Smooth muscle cell (in vitro differentiated cells): ENCODE measurements around the gene MYO1D. TPM values are rescaled to one million over a fixed set of nuclear protein-coding genes. Genes with fewer than 3 reads are reported as not detected.

ENCODE experiments used
- DNase-seq: peaks from one replicate; lab custom pipeline; 2025; ENCODE audit not compliant: unreplicated experiment; lab: John Stamatoyannopoulos, UW
- H2AFZ ChIP-seq: fragments of 200-600 bp; sonication (generic); 2 replicates; pipeline ENCODE4 v1.6.0; 2016; ENCODE audit warnings: antibody characterized with exemption, low read depth, mild to moderate bottlenecking
- H3F3A ChIP-seq: fragments of 200-600 bp; sonication (generic); 2 replicates; pipeline ENCODE4 v1.6.0; 2017; ENCODE audit warnings: antibody characterized with exemption, low read depth
- H3K27ac ChIP-seq: fragments of 200-600 bp; sonication (generic); 2 replicates; pipeline ENCODE4 v1.5.1; 2016; ENCODE audit warnings: low read depth, mild to moderate bottlenecking
- H3K27me3 ChIP-seq: fragments of 200-600 bp; sonication (generic); 2 replicates; pipeline ENCODE4 v1.6.1; 2016; ENCODE audit warnings: low read depth, mild to moderate bottlenecking
- H3K36me3 ChIP-seq: fragments of 200-600 bp; sonication (generic); 2 replicates; pipeline ENCODE4 v1.5.1; 2016; ENCODE audit warnings: low read depth
- H3K4me1 ChIP-seq: fragments of 200-600 bp; sonication (generic); 2 replicates; pipeline ENCODE4 v1.5.1; 2016; ENCODE audit warnings: low read depth
- H3K4me2 ChIP-seq: fragments of 200-600 bp; sonication (generic); 2 replicates; pipeline ENCODE4 v1.6.0; 2016; ENCODE audit warnings: mild to moderate bottlenecking
- H3K4me3 ChIP-seq: fragments of 200-600 bp; sonication (generic); 2 replicates; pipeline ENCODE4 v1.5.1; 2016; ENCODE audit warnings: mild to moderate bottlenecking
- H3K79me2 ChIP-seq: fragments of 200-600 bp; sonication (generic); 2 replicates; pipeline ENCODE4 v1.6.0; 2016; ENCODE audit warnings: low read depth, mild to moderate bottlenecking
- H3K9ac ChIP-seq: fragments of 200-600 bp; sonication (generic); 2 replicates; pipeline ENCODE4 v1.6.0; 2016; ENCODE audit warnings: low read depth
- H3K9me3 ChIP-seq: fragments of 200-600 bp; sonication (generic); replicated peaks from 2 replicates; pipeline ENCODE4 v1.5.1; 2016; ENCODE audit warnings: low read depth
- H4K20me1 ChIP-seq: fragments of 200-600 bp; sonication (generic); 2 replicates; pipeline ENCODE4 v1.6.0; 2016; ENCODE audit warnings: low read depth
- WGBS: methylation state at CpG from one replicate; pipeline ENCODE4 v1.1.7; 2016; ENCODE audit warnings: low lambda C conversion rate; 5-methylcytosine and 5-hydroxymethylcytosine counted together
- polyA plus RNA-seq: library from polyadenylated mRNA; unstranded; fragments of >200 nt; fragmentation: Nextera tagmentation; extraction: Ambion mirVana; gene quantifications from 2 replicates; pipeline ENCODE4 v1.2.1, GENCODE V29; 2016
- total RNA-seq: library from RNA; depleted of rRNA; stranded (reverse); fragments of >200 nt; gene quantifications from 2 replicates; pipeline ENCODE4 v1.2.3, GENCODE V29; 2014
- TF ChIP-seq, protein P1 (sequence below): fragments of 200-600 bp; sonication (generic); IDR thresholded peaks from 2 replicates; pipeline ENCODE4 v1.5.1; 2017; ENCODE audit warnings: borderline replicate concordance, mild to moderate bottlenecking, antibody characterized with exemption; ENCODE audit not compliant: insufficient read depth, poor library complexity, severe bottlenecking

Gene MYO1D
- total and polyA plus RNA-seq, 2 experiments from 2014 or later: 13.9 to 35.7 TPM

DNA sequence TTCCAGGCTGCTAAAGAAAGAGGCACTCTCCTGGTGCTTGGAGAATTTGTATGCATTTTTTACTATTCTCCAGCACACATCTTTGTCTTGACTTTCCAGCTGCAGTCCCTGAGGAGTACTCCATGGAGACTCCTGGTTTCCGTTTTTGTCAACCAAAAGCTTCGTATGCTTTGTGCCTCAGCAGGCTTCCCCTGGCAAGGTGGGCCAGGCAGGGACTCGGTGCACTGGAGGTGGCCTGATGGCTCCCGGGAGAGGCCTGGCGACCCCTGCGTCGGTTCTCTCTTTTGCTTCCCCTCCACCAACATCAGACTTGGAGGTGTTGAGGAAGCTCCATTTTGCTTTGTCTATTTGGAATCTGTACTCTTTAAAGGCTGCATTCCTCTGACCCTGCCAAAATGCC, 366.5 kb downstream of the MYO1D start:
- Histone ChIP-seq H3K4me2 (no peak overlapping the region), H2AFZ (no peak overlapping the region), H3F3A (no peaks in the 10 kb centered on the region), H3K9ac (no peak overlapping the region), H3K27me3 (no peaks in the 10 kb centered on the region), H3K36me3 (no peaks in the 10 kb centered on the region), H3K4me1 (no peaks in the 10 kb centered on the region), H4K20me1 (no peaks in the 10 kb centered on the region), H3K4me3 (no peak overlapping the region), H3K9me3 (no peaks in the 10 kb centered on the region), H3K79me2 (no peaks in the 10 kb centered on the region), H3K27ac (no peak overlapping the region)
- DNase-seq: no peak
- WGBS: 93% methylated on average over 7 of the region's 7 CpGs
- TF ChIP-seq, protein P1, sequence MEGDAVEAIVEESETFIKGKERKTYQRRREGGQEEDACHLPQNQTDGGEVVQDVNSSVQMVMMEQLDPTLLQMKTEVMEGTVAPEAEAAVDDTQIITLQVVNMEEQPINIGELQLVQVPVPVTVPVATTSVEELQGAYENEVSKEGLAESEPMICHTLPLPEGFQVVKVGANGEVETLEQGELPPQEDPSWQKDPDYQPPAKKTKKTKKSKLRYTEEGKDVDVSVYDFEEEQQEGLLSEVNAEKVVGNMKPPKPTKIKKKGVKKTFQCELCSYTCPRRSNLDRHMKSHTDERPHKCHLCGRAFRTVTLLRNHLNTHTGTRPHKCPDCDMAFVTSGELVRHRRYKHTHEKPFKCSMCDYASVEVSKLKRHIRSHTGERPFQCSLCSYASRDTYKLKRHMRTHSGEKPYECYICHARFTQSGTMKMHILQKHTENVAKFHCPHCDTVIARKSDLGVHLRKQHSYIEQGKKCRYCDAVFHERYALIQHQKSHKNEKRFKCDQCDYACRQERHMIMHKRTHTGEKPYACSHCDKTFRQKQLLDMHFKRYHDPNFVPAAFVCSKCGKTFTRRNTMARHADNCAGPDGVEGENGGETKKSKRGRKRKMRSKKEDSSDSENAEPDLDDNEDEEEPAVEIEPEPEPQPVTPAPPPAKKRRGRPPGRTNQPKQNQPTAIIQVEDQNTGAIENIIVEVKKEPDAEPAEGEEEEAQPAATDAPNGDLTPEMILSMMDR: no peak

- H2AFZ ChIP-seq: no peak overlapping the region
- no peak overlapping the region for H3K4me3 ChIP-seq
- H3K79me2 ChIP-seq: no peaks in the 10 kb centered on the region
- TF ChIP-seq, protein P1: no peak
- whole genome bisulfite sequencing: 96% methylated on average over 5 of the region's 5 CpGs
- no peaks in the 10 kb centered on the region for H3K27me3 ChIP-seq
- DNase-seq: no peak
- H3K4me1 ChIP-seq: peaks cover 5% of the 10 kb centered on the region
- H4K20me1 ChIP-seq: no peaks in the 10 kb centered on the region
- no peaks in the 10 kb centered on the region for H3K36me3 ChIP-seq
- H3K27ac ChIP-seq: no peak overlapping the region
- no peak overlapping the region for H3K9ac ChIP-seq
- H3K9me3 ChIP-seq: no peaks in the 10 kb centered on the region
- H3K4me2 ChIP-seq: no peak overlapping the region
- no peaks in the 10 kb centered on the region for H3F3A ChIP-seq
Observed at GRCh38 chr17:32508926-32509325, 368.0 kb downstream of the MYO1D start.

GRCh38 chr17:32504166-32504990, 372.5 kb downstream of the MYO1D start:
- Histone ChIP-seq H3K27ac (peak overlapping the region; percentile 59), H4K20me1 (no peaks in the 10 kb centered on the region), H3K9me3 (no peaks in the 10 kb centered on the region), H2AFZ (no peak overlapping the region), H3F3A (no peaks in the 10 kb centered on the region), H3K9ac (peak overlapping the region; percentile 30), H3K4me2 (peak overlapping the region; percentile 59), H3K36me3 (no peaks in the 10 kb centered on the region), H3K79me2 (no peaks in the 10 kb centered on the region), H3K4me3 (no peak overlapping the region), H3K4me1 (peaks cover 12% of the 10 kb centered on the region), H3K27me3 (no peaks in the 10 kb centered on the region)
- WGBS: 56% methylated on average over 18 of the region's 18 CpGs
- DNase-seq: no peak
- TF ChIP-seq, protein P1: no peak
